Daoy (cell line): ENCODE data around the gene CNNM2. TPM values are rescaled to one million over a fixed set of nuclear protein-coding genes. Genes with fewer than 3 reads are reported as not detected.

Experiments
- total RNA-seq: library from RNA; depleted of rRNA; stranded (reverse); fragments of >200 nt; shearing (Covaris generic); gene quantifications from 2 replicates; pipeline ENCODE4 v1.2.3, GENCODE V29; 2014; rRNA removed

Gene CNNM2
- total RNA-seq, 1 experiment from 2014 or later, result 2.7 TPM

Other genes with a start within 250 kb of the CNNM2 start
- gene ARL3, start 203.9 kb upstream of the CNNM2 start, total RNA-seq, result 5.9 and 9.0 TPM in 2 replicates
- 0.89 and 5.5 TPM in 2 replicates for gene SFXN2, start 203.7 kb upstream of the CNNM2 start, total RNA-seq
- gene WBP1L, start 174.3 kb upstream of the CNNM2 start, total RNA-seq, result 6.8 and 10.9 TPM in 2 replicates
- not detected in 2 replicates for gene CYP17A1, start 80.9 kb upstream of the CNNM2 start, total RNA-seq
- gene BORCS7, start 64.0 kb upstream of the CNNM2 start, total RNA-seq, result 10.9 and 13.0 TPM in 2 replicates
- 0.34 and 0.54 TPM in 2 replicates for gene AS3MT, start 48.8 kb upstream of the CNNM2 start, total RNA-seq